AG10803 (cell line): Measurements from ENCODE around the gene IPMK.
"Not testable (repeated sequence)": the region's sequence is repeated elsewhere in the genome, so short reads cannot be mapped to it uniquely, and the experiment has no call there.

Experiments used
- DNase-seq: peaks from one replicate; pipeline ENCODE4 v3.0.0; 2010; ENCODE audit warnings: low read depth
- H3K4me3 ChIP-seq: 2 replicates; pipeline ENCODE4 v1.5.1; 2011; ENCODE audit warnings: mild to moderate bottlenecking, low read length, control low read depth
- CTCF ChIP-seq: conservative IDR thresholded peaks from 2 replicates; pipeline ENCODE4 v1.5.1; 2011; ENCODE audit warnings: mild to moderate bottlenecking, low read length, control low read depth, inconsistent platforms

The IPMK gene

GRCh38 chr10:58260334-58260733 lies 7.4 kb downstream of the IPMK start:
- no peak overlapping the region for H3K4me3 ChIP-seq
- no peak for DNase-seq
- TF ChIP-seq CTCF: no peak

- no peak overlapping the region for H3K4me3 ChIP-seq
- TF ChIP-seq CTCF: peak; percentile 15; the same call in 1 of the 2 replicates
- DNase-seq: no peak
Measured at GRCh38 chr10:58258977-58259692, 8.6 kb downstream of the IPMK start.

- not testable (repeated sequence) for H3K4me3 ChIP-seq, DNase-seq
Measured at GRCh38 chr10:58256013-58256780, 11.5 kb downstream of the IPMK start.

GRCh38 chr10:58254644-58255043 lies 13.1 kb downstream of the IPMK start:
- H3K4me3 ChIP-seq: no peak overlapping the region
- no peak for DNase-seq
- no peak for TF ChIP-seq CTCF

GRCh38 chr10:58253184-58253583 lies 14.5 kb downstream of the IPMK start:
- DNase-seq: no peak
- TF ChIP-seq CTCF: no peak
- H3K4me3 ChIP-seq: no peak overlapping the region

- H3K4me3 ChIP-seq, DNase-seq: not testable (repeated sequence)
Measured at GRCh38 chr10:58244666-58245065, 23.0 kb downstream of the IPMK start.

- not testable (repeated sequence) for H3K4me3 ChIP-seq, DNase-seq
Measured at GRCh38 chr10:58244242-58244641, 23.5 kb downstream of the IPMK start.

- not testable (repeated sequence) for H3K4me3 ChIP-seq, DNase-seq
Measured at GRCh38 chr10:58243801-58244200, 23.9 kb downstream of the IPMK start.

GRCh38 chr10:58243269-58243668 lies 24.4 kb downstream of the IPMK start:
- TF ChIP-seq CTCF: no peak
- H3K4me3 ChIP-seq: no peak overlapping the region
- no peak for DNase-seq
